Stimulated activated CD8-positive, alpha-beta memory T cell treated with anti-CD3 and anti-CD28 coated beads, Interleukin-4, amount 100 ng/mL, for 1 hour (primary cell): Measurements from ENCODE around the gene PKD2L2.
"Not testable (repeated sequence)": the region's sequence is repeated elsewhere in the genome, so short reads cannot be mapped to it uniquely, and the experiment has no call there.

Experiments
- DNase-seq, 2 donors: peaks; one replicate each; pipeline ENCODE4 v3.0.0-alpha.2; 2020; ENCODE audit warnings: low read depth in 2 of 2, low spot score in 1 of 2

PKD2L2 gene

DNA sequence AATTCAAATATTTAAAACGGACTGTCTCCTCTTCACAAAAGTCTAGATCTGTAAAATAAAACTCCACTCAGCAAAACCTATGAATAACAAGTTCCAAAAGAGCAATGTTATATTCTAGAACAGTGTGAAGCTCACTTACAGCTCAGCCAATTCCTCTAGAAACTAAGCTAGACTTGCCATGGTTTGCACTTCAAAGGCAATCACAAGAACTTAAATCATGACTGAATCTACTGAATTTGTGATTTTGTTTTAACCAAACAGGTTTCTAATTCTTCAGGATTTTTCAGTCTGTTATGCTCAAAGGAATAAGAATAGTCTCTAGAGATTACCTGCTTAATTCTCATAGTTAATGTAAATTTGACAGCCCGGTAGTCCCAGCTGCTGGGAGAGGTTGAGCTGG lies 1.4 kb upstream of the PKD2L2 start:
- DNase-seq = no peak

DNA sequence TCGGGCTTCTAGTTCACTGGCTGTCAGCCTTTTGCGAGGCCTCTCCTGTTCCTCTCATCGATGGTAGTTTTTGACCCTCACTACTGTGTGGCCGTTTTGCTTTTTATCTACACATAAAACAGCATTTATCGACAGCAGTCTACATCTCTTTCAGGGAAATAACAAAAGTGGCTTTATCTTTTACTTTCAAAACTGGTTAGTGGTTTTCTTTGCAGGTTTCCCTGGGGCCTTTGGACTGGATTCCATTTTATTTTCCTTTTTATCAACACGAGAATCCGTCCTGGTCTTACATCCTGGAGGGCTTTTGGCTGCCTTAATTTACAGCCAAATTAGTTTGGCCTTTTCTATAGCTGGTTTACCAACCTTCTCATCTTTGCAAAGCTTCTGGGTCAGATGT lies 793 bp upstream of the PKD2L2 start:
- no peak for DNase-seq

DNA sequence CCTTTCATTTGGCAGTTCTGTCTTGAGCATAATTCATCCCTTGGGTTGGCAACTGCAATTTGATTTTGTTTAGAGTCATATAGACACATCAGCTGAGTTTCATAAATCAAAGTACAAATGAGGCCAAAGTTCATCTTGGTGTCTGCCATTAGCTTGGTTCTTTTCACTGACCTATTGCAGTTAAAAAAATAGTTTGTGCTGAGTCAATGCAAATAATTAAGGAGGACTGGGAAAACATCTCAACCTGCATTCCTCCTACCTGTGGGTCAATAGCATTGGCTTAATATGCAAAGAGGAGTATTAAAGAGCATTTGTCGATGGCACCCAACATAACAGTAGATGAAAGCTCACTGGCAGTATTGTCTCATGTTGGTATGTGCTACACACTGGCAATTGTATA lies 1.6 kb downstream of the PKD2L2 start:
- DNase-seq = no peak

DNA sequence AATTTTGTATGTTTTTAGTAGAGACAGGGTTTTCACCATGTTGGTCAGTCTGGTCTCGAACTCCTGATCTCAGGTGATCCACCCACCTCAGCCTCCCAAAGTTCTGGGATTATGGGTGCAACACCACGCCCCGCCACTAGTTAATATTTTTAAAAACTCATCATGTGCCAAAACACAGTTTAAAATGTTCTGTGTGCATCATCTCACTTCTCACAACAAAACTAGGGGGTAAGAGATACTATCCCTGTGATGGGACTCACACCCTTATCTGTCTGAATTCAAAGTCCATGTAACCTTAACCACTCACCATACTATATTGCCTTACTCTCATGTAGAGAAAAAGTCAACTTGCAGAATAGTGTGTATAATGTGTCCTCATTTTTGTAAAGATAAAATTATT lies 2.6 kb downstream of the PKD2L2 start:
- no peak for DNase-seq

DNA sequence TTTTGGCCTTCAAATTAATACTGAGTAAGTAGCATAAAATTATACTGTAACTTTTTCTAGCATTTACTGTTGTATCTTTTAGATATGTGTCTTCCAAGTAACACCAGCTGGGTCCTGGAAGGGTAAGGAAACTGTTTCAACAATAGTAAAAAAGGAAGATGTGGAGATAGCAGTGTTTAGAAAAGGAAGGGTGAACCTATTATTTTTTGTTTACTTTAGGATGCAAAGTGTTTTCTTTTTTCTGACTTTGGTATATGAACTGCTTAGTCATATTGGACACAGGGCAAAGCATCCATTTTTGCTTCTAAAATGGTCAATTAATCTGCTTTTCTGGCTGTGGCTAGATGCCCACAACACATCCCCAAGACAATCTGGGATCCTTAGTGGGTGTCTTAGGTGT lies 5.3 kb downstream of the PKD2L2 start:
- DNase-seq = no peak

DNA sequence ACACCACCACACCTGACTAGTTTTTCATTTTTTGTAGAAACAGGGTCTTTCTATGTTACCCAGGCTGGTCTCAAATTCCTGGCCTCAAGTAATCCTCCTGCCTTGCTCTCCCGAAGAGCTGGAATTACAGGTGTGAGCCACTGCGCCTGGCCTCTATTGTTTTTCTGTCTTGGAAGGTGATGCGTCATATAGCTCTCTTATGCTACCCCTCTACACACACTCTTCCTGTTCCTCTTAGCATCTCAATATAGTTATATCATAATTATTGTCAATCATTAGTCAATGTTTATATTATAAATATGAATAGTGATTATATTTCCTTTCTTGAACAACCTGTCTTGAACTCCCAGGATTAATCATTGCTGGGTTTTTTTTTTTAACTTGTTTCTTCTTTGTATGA lies 7.3 kb downstream of the PKD2L2 start:
- no peak for DNase-seq

DNA sequence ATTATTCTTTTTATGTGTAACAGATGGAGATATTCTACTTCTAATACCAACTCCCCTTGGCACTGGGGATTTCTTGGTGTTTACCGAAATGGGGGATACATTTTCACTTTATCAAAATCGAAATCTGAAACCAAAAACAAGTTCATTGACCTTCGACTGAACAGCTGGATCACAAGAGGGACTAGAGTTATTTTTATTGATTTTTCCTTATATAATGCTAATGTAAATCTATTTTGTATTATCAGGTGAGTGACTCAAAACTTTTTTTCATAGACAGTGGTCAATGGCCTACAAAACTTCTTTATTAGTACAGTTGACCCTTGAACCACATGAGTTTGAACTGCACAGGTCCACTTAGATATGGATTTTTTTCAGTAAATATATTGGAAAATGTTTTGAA lies 10.2 kb downstream of the PKD2L2 start:
- no peak for DNase-seq

DNA sequence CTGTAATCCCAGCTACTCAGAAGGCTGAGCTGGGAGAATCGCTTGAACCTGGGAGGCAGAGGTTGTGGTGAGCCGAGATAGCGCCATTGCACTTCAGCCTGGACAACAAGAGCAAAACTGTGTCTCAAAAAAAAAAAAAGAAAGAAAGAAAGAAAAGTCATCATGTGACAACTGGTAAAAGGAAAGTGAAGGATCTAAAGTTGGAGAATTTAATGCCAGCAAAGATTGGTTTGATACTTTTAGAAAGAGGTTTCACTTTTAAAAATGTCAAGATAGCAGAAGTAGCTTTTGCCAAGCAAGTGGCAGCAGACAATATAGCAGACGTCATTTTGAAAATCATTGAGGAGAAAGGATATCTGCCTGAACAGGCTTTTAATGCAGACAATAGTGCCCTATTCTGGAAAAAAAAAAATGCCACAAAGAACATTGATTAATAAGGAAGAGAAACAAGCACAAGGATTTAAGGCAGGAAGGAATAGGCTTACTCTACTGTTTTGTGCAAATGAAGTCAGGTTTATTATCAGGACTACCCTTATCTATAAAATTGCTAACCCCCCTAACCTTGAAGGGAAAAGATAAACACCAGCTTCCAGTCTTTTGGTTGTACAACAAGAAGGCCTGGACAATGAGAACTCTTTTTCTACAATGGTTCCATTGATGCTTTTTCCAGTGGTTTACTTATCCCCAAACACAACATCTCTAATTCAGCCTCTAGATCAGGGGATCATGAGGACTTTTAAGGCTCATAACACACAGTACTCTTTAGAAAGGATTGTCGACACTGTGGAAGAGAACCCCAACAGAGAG lies 12.0 kb downstream of the PKD2L2 start:
- DNase-seq = no peak

DNA sequence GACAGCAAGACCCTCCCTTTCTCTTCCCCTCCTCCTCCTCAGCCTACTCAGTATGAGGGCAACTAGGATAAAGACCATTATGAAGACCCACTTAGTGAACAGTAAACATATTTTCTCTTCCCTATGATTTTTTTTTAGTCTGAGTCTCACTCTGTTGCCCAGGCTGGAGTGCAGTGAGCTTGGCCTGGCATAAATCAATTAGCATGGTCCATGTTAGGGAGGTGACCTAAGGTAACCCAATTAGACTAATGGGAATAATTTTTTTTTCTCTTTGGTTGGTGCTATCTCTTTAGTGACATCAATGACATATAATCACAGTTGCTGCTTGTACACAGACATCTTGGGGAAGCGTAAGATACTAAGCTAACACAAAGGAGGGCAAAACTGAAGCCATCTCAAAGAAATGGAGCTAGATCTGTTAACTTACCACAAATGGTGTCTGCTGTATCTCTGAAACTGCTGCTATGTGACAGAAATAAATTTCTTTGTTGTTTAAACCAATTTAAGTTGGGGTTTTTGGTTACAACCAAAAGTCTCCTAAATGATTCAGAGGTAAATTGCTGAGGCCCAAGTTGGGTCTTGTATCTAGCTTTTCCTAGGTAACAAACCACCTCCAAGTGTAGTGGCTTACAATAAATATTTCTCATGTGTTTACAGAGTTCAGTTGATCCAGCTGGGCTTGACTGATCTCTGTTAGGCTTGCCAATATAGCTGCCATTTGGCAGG lies 13.3 kb downstream of the PKD2L2 start:
- DNase-seq = no peak

DNA sequence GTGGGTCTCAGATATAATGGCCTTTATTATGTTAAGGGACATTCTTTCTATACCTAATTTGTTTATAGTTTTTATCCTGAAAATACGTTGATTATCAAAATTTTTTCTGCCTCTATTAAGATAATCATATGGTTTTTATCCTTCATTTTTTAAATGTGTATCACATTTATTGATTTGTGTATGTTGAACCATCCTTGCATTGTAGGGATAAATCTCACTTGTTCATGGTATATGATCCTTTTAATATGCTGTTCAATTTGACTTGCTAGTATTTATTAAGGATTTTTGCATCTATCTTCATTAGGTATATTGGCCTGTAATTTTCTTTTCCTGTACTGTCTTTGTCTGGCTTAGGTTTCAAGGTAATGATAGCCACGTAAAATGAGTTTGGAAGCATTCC lies 25.5 kb downstream of the PKD2L2 start:
- DNase-seq = no peak

DNA sequence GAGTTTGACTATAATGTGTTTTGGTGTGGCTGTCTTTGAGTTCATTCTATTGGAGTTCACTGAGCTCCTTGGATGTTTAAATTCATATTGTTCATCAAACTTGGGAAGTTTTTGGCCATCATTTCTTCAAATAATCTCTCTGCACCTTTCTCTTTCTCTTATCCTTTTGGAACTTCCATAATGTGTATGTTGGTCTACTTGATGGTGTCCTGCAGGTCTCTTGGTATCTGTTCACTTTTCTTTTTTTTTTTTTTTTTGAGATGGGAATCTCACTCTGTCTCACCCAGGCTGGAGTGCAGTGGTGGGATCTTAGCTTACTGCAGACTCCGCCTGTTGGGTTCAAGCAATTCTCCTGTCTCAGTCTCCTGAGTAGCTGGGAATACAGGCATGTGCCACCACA lies 27.7 kb downstream of the PKD2L2 start:
- no peak for DNase-seq

DNA sequence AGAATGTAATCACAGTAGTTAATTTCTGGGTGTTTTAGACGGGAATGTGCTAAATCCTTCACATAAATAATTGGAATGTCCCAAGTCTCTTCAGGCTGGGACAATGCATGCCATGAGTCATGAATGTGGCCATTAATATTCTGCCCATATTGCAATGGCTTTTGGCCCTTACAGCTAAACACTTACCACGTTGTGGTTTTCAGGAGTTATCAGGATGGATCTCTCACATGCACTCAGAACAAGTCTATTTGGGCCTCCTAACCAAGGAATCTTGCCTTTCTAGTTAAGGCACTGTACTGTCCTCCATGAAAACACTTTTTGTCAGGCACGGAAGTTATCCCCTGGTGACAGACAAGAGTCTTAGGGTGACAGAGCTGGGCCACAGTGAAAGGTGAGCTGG lies 32.7 kb downstream of the PKD2L2 start:
- DNase-seq = no peak

DNA sequence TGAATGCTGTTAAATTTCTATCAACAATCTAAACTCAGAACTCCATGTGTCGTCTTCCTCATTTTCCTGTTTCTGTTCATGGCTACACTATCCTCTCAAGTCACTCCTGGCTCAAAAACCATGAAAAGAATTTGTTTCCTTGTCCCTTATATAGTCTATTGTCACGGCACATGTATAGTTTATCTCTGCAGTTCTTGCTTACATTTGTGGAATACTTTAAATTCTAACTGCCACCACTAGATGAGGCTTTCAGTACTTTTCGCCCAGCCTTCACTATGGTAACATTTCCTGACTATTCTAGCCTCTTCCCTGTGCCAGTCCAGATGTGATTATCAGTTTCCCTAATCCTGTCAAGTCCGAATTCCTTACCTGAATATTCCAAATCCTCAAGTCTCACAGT lies 34.6 kb downstream of the PKD2L2 start:
- no peak for DNase-seq

DNA sequence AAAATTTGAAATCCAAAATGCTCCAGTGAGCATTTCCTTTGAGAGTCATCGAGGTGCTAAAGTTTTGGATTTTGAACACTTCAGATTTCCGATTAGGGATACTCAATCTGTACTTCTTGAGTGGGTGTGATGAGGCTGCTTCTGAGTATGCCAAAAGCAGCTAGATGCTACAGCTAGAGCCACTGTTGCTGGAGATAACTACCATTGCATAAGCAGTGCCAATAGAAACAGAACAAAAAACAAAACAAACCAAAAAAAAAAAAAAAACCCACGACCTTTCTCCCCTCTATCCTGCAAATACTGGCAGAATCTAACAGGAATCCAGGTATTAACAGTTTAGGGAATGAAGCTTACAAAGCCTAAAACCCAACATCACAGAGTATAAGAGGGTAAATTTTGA lies 43.5 kb downstream of the PKD2L2 start:
- DNase-seq = no peak

DNA sequence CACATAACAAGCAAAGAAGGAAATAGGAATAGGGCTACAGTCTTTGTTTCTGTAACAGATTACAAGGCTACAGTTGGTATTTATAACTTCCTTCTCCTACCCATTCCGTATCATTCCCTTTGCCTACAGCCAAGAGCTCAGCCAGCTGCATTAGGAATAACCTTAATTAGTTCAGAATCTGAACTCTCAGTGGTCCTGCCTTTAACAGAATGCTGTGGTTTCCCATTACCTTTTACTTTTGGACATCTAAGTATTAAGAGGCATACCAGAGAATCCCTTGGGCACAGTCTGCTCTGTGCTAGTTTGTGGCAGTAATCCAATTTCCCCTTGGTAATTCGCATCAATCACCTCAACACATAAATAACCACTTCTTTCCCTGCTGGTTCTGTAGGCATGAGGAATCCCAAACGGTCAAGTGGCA lies 44.2 kb downstream of the PKD2L2 start:
- no peak for DNase-seq

DNA sequence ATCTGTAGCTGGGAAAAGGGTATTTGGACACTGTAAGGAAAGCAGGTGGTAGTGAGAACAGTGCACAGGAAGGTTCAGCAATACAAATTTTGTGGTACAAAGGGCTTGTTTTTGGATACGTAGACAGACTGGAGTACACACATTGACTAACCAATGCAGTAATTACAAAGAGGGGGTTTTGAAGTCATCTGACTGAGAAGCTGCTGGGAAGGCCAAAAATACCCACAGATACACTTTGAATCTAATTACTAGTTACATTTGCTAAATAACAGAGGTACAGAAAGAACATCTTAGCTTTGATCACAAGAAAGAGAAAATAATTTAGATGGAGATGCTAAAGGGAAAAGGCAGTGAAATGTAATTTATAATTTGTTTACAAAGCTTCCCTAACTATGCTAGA lies 45.9 kb downstream of the PKD2L2 start:
- DNase-seq = no peak

DNA sequence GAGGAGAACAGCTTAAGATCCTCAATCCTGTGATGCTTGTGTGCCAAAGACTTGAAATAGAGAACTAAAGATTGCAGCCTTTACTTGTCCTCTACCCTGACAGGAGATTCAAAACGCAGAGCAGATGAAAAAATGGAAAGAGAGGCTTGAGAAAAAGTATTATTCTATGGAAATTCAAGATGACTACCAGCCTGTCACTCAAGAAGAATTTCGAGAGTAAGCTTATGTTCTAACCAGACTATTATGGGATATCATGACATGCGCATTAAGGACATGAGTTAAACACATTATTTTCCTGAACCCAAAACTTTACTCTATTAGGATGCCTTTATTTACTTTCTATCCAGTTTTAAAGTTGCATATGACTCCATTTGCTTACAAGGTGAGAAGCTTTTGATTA lies 46.4 kb downstream of the PKD2L2 start:
- DNase-seq = no peak

DNA sequence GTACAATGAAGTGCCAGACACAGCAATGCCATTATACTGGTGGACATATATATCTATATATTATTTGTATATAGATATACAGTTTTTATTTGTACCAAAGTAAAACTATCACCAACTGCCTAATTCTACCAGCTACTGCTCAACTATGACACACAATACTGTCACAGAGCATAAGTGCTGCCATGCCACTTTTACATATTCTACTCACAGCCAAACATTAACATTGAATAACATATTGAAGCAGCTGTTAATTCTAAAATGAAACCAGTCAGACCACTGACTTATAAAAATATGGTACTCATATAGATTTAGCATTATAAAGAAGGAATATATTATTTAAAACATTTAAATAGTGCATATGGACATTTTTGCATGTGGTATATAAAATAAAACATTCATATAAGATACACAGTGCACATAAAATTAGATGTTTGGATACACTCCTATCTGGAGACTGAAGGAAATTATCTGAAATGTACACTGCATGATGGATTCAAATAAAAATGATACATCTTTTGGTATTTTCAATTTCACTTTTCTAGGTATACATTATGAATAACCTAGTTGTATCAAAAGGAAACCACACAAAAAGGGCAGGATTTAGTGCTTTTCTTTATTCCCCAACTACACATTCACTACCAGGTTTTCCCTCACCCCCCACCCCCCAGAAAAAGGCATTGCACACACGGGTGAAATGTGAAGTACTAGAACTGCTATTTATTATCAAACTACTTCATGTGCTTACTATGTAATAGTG lies 48.9 kb downstream of the PKD2L2 start:
- DNase-seq = no peak

DNA sequence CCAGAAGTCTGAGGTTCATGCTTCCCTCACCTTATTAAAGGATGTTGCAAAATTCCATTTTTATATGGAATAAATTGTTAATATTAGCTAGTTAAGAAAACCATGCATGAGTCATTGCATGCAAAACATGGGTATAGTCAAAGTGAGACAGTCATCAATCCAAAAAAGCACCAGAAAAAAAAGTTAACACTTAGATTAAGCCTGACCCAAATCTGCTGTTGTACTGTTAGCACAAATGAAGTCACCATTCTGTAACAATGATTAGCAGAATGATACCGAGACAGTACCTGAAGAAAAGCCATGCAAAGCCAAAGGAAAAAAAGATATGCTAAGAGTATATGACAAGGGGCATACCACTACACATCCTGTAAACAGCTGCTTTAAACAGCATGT lies 49.5 kb downstream of the PKD2L2 start:
- DNase-seq = no peak

DNA sequence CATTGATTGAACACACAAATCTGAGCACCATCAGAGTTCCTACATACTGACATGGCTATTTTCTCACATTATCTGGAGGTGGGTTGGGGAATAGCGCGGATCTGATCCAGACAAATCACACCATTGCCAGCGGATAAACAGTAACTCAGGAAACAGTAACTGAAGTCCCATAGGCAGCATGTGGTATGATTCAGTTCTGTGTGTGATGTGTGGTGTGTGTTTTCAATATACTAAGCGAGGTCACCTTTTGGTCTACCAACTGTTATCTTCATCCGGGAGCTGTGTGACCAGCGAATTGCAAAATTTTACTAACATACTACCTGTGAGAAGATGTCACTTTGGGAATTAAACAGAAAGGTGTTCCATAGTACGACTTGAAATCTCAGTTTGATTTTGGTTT lies 50.1 kb downstream of the PKD2L2 start:
- DNase-seq = no peak

DNA sequence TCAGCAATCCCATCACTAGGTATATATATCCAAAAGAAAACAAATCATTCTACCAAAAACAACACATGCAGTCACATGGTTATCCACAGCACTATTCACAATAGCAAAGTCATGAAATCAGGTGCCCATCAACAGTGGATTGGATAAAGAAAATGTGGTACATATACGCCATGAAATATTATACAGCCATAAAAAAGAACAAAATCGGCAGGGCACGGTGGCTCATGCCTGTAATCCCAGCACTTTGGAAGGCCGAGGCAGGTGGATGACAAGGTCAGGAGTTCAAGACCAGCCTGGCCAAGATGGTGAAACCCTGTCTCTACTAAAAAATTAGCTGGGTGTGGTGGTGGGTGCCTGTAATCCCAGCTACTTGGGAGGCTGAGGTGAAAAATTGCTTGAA lies 55.0 kb downstream of the PKD2L2 start:
- DNase-seq = not testable (repeated sequence)

DNA sequence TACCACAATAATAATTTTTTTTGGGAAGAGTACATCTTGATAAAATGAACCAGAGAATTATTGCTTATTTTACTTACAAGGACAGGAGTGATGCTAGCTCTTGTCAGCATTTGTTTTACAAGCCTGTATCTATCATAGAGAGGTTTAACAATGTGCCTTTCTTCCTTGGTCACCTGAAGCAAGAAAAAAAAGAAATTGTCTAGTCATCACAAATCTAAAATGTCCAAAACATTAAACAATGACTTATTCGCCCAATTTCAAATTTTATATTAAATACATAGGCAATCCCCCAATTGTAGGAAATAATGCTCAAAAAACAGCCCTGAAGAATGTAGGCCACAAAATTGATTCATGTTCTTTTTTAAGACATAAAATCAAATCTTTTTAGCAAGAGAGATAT lies 56.6 kb downstream of the PKD2L2 start:
- DNase-seq = no peak
